HL-60/S4 (cell line): ENCODE results near the gene KLF7.

Experiments
- in situ Hi-C: fragments of 300-500 bp; cut with MboI; formaldehyde crosslinking; loops from 2 replicates; pipeline ENCODE4 v1.14.3; 2022; ENCODE audit warnings: low sequenced_read_pairs

Gene KLF7

DNA sequence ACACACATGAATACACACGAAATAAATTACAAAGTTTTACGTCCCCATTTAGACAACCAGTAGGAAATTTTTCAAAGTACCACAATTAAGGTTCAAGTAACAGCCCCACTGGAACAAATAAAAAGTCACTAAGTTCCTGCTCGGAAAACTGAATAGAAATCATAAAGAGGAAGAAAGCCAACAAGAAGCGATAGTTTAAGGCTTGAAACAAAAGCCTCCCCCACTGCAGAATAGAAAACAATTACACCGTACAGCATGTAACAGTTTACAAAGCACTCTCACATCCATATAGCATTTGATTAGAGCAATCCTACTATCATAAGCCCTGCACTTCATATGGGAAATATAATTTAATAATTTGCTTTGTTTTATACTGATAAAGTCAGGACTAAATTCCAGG lies 15.5 kb downstream of the KLF7 start:
- in situ Hi-C loops: no loop called here

GRCh38 chr2:207149249-207150213 lies 16.2 kb downstream of the KLF7 start:
- in situ Hi-C loops: no loop called here

DNA sequence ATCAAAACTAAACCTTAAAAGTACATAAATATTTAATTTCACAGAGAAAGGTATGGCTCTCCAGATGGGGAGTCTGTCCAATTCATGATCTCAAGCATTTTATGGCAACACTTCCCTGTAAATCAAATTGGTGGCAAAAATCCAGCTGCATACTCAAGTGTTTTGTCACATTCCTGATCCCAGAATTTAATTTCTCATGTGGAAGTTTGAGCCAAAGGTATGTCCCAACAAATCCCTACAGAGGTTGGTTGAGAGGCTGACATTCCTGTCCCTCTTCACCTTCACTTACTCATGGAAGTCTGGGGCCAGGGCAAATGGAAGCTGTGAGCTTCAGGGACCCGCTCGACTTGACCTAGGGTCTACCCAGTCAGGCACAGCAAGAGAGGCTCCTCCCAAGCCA lies 17.7 kb downstream of the KLF7 start:
- in situ Hi-C loops: no loop called here

- in situ Hi-C loops: no loop called here
Observed at GRCh38 chr2:207144173-207144785, 21.5 kb downstream of the KLF7 start.

- in situ Hi-C loops: no loop called here
Observed at GRCh38 chr2:207143215-207144172, 22.3 kb downstream of the KLF7 start.

- in situ Hi-C loops: no loop called here
Observed at GRCh38 chr2:207142461-207142860, 23.3 kb downstream of the KLF7 start.

DNA sequence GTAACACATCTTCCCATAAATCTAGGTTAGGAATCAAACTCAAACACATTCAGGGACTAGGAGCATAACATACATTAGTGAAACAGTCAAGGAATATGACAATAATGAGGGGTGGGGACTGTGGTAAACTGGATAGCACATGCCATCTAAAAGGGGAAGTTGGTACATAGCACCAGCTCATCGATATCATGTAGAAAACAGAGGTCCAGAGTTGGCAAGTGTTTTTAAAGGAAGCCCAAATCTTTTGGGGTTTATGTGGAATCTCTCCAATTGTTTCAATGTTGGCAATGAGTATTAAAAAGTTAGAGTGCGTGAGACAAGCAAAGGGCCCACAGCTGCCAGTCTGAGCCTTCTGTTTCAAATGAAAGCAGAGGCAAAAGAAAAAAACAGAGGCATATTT lies 24.4 kb downstream of the KLF7 start:
- in situ Hi-C loops: no loop called here

DNA sequence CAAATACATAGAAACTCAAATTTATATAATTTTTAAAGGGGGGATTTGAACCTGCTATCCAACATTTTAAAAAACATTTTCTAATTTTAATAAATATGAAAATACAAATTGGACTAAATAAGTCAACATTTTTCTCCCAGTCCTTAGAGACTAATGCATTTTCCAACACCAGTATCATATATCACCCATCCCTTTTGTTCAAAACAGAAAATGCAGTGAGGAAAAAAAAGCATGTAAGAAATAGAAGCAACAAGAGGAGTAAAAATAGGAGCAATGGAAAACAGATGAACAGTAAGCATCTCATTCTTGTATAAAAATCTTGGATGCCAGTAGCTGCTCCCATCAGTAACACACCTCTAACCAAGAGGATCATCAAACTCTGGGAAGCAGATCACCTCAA lies 25.5 kb downstream of the KLF7 start:
- in situ Hi-C loops: no loop called here

GRCh38 chr2:207139552-207139951 lies 26.2 kb downstream of the KLF7 start:
- in situ Hi-C loops: no loop called here

DNA sequence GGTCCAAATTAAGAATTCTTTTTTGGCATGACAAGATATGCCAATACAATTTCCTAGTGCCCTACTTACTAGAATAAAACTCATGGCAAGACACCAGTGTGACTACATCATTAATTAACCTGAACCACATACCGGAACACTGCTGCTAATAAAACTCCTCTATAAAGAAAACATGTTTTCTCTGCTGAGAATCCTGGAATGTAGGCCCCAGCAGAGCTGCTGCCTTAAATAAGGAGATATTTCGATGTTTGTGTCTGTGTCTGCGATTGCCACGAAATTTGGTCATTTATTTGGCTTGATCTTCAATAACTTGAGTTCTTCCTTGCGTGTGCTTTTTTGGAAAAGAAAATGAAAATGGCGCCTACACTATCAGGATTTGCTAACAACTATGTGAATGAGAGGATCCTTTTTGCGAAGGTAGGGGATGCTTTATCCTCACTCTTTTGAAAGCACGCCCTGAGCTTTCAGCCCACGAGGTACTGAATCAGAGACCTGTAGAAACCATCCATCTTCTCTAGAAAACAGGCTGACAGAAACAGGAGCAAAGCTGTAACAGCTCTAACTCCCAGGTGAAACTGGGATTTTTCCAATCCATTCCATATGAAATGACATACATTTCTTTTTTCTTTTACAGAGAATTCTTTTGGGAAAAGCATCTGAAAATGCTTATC lies 27.0 kb downstream of the KLF7 start:
- in situ Hi-C loops: no loop called here

DNA sequence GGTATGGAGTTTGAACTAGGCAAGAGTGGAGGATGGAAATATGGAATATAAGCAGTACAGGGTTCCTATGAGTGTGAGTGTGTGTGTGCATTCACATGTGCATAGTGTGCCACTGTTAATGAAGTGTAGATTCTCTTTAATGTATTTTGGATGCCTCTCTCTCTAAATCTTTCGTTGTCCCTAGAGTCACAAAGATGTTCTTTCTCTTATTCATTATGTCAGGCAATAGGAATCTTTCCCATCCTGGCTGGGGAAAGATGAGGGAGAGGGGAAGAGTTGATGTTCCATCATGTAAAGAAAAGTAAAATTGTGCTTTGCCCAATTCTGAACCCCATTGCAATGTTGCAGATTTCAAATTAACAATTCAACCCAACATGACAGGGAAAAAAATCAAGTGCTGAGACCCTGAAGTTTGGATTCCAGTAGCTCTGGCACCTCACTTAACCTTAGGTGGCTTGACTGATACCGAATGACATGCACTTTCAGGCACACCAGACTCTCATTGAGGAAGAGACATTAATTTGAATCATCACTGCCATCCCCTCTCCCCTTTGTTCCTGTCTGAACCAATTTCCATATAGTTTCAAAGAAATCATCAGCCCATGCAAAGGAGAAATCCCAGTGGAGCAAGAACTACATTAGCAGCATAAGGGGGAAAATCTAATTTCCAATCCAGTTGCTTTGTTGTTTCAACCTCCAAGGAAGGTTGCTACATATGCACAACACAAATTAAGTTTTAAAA lies 28.0 kb downstream of the KLF7 start:
- in situ Hi-C loops: no loop called here

GRCh38 chr2:207136874-207137273 lies 28.9 kb downstream of the KLF7 start:
- in situ Hi-C loops: no loop called here

DNA sequence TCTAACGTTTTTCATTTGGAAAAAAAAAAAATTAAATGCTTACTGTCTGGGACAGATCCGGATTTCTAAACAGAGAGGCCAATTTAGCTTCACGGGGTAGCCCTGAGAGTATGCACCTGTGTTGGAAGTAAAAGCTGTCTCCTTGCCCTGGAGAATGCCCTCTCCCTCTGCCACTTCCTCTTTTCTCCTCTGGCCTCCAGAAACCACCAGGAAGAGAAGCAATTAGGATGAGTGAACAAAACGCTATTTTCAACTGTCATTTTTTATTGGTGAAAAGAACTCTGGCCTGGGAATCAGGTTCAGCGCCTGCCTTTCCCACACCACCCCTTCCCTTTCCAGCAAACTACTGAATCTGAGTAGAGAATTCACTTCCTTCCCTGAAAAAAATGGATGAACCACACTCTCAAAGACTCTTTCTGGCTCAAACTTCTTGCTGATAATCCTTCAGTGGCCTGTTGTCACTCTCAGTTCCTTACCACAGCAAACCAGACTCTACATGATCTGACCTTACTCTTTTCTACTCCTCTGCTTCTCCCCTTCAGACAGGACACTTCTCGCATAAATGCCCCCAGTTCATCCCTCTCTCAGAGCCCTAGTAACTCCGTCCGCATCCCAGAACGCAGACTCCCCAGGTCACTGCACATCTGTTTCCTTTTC lies 29.8 kb downstream of the KLF7 start:
- in situ Hi-C loops: no loop called here

GRCh38 chr2:207135340-207135739 lies 30.4 kb downstream of the KLF7 start:
- in situ Hi-C loops: no loop called here

DNA sequence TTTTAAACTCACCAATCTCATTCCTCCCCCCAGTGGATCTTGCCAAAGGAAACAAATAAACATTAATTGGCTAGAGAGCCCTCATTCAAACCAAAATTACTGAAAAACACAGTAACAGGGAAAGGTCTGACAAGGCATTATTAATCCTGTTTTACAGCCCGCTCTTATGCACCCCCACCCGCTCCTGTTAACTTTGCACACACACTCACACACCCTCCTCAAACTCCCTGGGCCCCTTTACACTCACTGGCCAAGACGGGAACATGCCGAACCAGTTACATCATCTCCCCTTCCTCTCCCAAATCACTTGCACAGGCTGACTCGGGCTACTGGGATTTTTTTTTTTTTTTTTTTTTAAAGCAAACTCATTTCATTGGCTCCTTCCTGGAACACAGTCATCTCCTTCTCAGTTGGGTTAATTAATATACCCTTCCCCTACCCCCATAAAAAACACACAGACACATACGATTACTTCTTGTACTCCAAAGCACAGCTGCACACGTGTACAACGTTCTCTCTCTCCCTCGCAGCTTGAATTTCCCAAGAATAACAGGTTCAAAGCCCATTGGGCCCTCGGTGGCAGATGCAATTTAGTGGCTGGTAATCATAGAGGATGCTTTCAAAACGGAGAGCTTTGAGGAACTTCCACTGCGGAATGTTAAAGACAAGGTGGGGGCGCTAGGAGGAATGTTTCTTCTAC lies 31.8 kb downstream of the KLF7 start:
- in situ Hi-C loops: no loop called here

DNA sequence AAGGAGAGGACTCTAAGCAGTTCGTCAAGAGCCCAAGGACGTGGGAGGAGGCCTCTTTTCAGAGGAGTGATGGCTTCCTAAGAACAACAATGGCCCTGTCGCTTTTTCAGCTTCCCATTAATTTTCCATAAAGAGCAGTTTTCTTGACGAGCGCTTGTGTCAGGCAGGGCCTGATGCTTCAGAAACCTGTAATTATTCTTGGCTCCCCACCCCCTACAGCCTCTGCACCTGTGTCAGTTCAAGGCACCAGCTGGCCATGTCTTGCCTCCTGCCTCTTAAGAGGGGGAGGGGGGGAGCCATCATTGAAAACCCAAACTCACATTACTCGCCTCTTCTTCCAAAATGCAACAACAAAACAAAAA lies 32.3 kb downstream of the KLF7 start:
- in situ Hi-C loops: no loop called here

- in situ Hi-C loops: no loop called here
Observed at GRCh38 chr2:207132019-207132418, 33.7 kb downstream of the KLF7 start.

DNA sequence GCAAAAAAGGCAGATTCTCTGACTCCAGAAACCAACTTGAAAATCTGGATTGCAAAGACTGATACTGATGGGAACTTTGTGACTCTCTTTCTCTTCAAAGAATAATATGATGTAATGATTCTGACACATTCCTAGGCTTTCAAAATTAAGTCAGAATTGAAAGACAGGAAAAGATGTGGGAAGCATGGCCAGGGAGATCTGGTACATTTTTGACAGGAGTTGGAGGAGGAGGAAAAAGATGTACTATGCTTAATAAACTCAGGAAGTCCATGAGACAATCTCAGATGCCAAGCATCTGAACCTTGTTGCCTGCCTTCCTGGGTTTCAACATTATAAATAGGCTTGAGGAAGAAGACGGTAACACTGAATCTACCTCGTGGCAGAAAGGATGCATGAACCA lies 34.2 kb downstream of the KLF7 start:
- in situ Hi-C loops: no loop called here

DNA sequence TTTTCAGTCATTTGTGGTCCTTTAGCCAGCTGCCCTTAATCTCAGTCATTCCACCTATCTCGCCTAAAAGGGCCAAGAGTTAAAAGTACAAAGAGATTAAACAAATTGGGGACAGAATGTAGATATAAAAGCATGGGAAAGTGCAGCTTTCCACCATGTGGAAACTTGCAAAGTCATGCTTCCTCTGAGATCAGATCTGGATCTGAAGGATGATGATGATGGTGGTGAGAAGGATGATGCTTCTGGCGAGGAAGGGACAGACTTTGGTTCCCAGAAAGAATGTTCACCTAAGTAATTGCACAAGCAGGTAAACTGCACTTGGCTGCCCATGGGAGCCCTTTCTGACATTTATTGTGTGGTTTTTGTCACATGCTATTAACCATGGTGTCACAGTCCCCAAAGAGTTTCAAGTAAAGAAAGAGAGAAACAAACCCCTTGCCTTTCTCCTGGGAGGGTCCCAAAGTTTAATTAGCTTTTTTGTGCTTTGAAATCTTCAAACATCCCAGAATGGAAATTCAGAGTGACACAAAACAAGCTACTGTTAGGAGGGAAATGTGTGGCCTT lies 34.7 kb downstream of the KLF7 start:
- in situ Hi-C loops: no loop called here
